Naive B cell (primary cell): ENCODE results near the gene FOXO6. TPM values are rescaled to one million over a fixed set of nuclear protein-coding genes. Genes with fewer than 3 reads are reported as not detected.

Source experiments
- ATAC-seq, 2 donors: fragments of 150-1000 bp; cut with Tn5 transposase; 2 replicates each; pipeline ENCODE4 v1.10.0; 2021; ENCODE audit warnings: low read depth in 2 of 2, mild to moderate bottlenecking in 2 of 2, moderate library complexity in 2 of 2
- DNase-seq: peaks from one replicate; pipeline ENCODE4 v3.0.0; 2022
- H3K27ac Mint-ChIP-seq, 6 donors: one replicate each; pipeline ENCODE4 v1.8.0; 2020 to 2022; ENCODE audit warnings: mild to moderate bottlenecking in 6 of 6, mixed read lengths in 6 of 6, moderate library complexity in 5 of 6, inconsistent platforms in 2 of 6
- H3K27me3 Mint-ChIP-seq, 3 donors: one replicate each; pipeline ENCODE4 v1.8.0; 2021 to 2022; ENCODE audit warnings: mixed read lengths in 3 of 3, mild to moderate bottlenecking in 1 of 3
- H3K36me3 Mint-ChIP-seq, 2 donors: one replicate each; pipeline ENCODE4 v1.8.0; 2020 to 2022; ENCODE audit warnings: mixed read lengths in 2 of 2, inconsistent platforms in 1 of 2, mild to moderate bottlenecking in 1 of 2
- H3K4me1 Mint-ChIP-seq, 3 donors: one replicate each; pipeline ENCODE4 v1.8.0; 2020 to 2022; ENCODE audit warnings: mixed read lengths in 3 of 3, inconsistent platforms in 1 of 3, mild to moderate bottlenecking in 1 of 3, moderate library complexity in 1 of 3
- H3K4me3 Mint-ChIP-seq, 8 donors: one replicate each; pipeline ENCODE4 v1.8.0; 2020 to 2022; ENCODE audit warnings: mild to moderate bottlenecking in 8 of 8, mixed read lengths in 8 of 8, moderate library complexity in 8 of 8, inconsistent platforms in 2 of 8
- H3K9me3 Mint-ChIP-seq, 7 donors: one replicate each; pipeline ENCODE4 v1.8.0; 2020 to 2022; ENCODE audit warnings: mixed read lengths in 7 of 7, mild to moderate bottlenecking in 5 of 7, inconsistent platforms in 2 of 7, moderate library complexity in 1 of 7
- polyA plus RNA-seq, 6 donors: library from polyadenylated mRNA; unstranded; fragments of 300-500 nt; fragmentation: Illumina TruSeq; gene quantifications; one replicate each; pipeline ENCODE4 v1.2.3, GENCODE V29; 2021; ENCODE audit warnings: low read depth in 6 of 6

The FOXO6 gene
- polyA plus RNA-seq, 6 donors from 2014 or later = 0.21 TPM; not detected in 5

GRCh38 chr1:41360074-41360785 is 1.0 kb upstream of the FOXO6 start:
- Mint-ChIP-seq H3K36me3 (no peaks in the 10 kb centered on the region), H3K27ac (peak overlapping the region; percentile 31 to 94 (median 89)), H3K4me1 (peaks cover 20 to 31% (median 29%) of the 10 kb centered on the region in 3 donors), H3K4me3 (peak overlapping the region; percentile 66 to 90 (median 84)), H3K27me3 (peaks cover 15 to 45% (median 40%) of the 10 kb centered on the region in 3 donors), H3K9me3 (no peaks in the 10 kb centered on the region)
- DNase-seq = no peak
- no peak for ATAC-seq

DNA sequence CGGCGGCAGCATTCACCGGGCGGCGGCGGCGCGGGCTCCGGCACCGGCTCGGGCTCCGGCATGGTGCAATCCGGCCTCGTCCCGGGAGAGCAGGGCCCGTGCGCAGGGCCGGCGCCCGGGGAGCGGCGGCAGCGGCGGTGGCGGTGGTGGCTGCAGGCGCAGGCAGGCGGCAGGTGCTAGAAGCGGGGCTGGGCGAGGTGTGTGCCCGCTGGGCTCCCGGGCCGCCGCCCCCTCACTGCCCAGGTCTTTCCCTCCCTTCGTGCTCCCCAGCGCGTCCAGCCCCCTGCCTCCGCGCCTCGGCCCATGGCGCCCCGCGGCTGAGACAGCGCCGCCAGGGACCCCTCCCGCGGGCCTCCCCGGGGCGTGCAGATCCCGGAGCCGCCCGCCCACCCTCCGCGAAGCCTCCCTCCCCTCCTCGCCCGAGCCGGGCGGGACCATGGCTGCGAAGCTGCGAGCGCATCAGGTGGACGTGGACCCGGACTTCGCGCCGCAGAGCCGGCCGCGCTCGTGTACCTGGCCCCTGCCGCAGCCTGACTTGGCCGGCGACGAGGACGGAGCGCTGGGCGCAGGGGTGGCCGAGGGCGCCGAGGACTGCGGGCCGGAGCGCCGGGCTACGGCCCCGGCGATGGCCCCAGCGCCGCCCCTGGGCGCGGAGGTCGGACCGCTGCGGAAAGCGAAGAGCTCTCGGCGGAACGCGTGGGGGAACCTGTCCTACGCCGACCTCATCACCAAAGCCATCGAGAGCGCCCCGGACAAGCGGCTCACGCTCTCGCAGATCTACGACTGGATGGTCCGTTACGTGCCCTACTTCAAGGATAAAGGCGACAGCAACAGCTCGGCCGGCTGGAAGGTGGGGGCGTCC is 492 bp downstream of the FOXO6 start:
- Mint-ChIP-seq H3K36me3 (no peaks in the 10 kb centered on the region), H3K4me1 (peaks cover 21 to 40% (median 36%) of the 10 kb centered on the region in 3 donors), H3K9me3 (no peaks in the 10 kb centered on the region), H3K27me3 (peaks cover 12 to 49% (median 38%) of the 10 kb centered on the region in 3 donors), H3K27ac (peak overlapping the region in 2 of 6 donors; percentile 32 to 59), H3K4me3 (peak overlapping the region; percentile 63 to 87 (median 72))
- DNase-seq (no peak), ATAC-seq (peak; percentile 22 to 33)

GRCh38 chr1:41362357-41362721 is 1.1 kb downstream of the FOXO6 start:
- ATAC-seq = no peak
- Mint-ChIP-seq H3K4me3 (peak overlapping the region; percentile 63 to 87 (median 72)), H3K27ac (peak overlapping the region in 3 of 6 donors; percentile 38 to 65 (median 59)), H3K4me1 (peaks cover 28 to 46% (median 38%) of the 10 kb centered on the region in 3 donors), H3K36me3 (no peaks in the 10 kb centered on the region), H3K27me3 (peaks cover 12 to 53% (median 41%) of the 10 kb centered on the region in 3 donors), H3K9me3 (no peaks in the 10 kb centered on the region)
- no peak for DNase-seq

- no peak for ATAC-seq
- H3K36me3 Mint-ChIP-seq = no peaks in the 10 kb centered on the region
- peak overlapping the region in 5 of 6 donors; percentile 25 to 65 (median 38) for H3K27ac Mint-ChIP-seq
- DNase-seq = no peak
- peaks cover 31 to 52% (median 39%) of the 10 kb centered on the region in 3 donors for H3K4me1 Mint-ChIP-seq
- H3K9me3 Mint-ChIP-seq = no peaks in the 10 kb centered on the region
- H3K4me3 Mint-ChIP-seq = peak overlapping the region; percentile 29 to 86 (median 72)
- peaks cover 12 to 55% (median 41%) of the 10 kb centered on the region in 3 donors for H3K27me3 Mint-ChIP-seq
Observed at GRCh38 chr1:41362749-41363590, 1.7 kb downstream of the FOXO6 start.

GRCh38 chr1:41363591-41364320 is 2.5 kb downstream of the FOXO6 start:
- Mint-ChIP-seq H3K27ac (peak overlapping the region in 4 of 6 donors; percentile 0 to 59 (median 14)), H3K9me3 (no peaks in the 10 kb centered on the region), H3K27me3 (peaks cover 9 to 51% (median 34%) of the 10 kb centered on the region in 3 donors), H3K36me3 (no peaks in the 10 kb centered on the region), H3K4me3 (peak overlapping the region in 7 of 8 donors; percentile 1 to 85 (median 42)), H3K4me1 (peaks cover 31 to 52% (median 33%) of the 10 kb centered on the region in 3 donors)
- DNase-seq = no peak
- ATAC-seq = no peak

DNA sequence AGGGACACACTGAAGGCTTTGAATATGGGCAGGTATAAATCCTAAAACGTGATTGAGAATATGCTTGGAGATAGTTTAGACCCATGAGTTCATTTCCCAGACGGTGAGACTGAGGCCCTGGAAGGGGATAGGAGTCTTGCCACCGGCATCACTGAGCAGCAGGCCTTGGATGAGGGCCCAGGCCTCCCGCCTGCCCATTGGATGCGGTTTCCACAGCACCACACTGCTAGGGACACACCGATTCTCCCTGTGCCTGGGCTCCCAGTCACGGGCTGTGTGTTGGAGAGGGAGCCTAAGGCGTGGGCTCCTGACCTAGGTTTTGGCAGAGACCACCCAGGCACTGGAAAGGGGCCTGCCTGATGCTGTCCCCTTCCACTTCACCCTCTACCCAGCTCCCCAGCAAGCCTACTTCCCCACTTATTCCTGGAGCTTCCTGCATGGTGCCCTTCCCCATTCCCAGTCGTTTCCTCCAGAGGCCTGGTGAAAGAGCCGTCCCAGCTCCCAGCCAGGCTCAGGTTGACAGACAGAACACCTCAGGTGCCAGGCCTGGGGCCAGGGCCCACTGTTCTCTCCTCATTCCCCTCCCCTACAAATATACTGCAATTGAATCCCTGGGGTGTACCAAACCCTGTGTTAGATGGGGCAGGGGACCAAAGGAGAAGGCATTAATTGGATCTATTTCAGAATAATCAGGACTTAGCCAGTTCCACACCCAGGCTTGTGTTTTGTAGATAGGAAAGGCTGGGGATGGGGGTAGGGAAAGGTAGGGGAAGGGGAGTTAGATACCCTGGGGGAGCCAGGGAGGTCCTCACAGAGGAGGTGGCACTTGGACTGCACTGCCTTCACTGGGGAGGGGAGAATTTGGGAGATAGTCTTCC is 3.4 kb downstream of the FOXO6 start:
- Mint-ChIP-seq H3K27ac (peak overlapping the region in 1 of 6 donors; percentile 91), H3K4me3 (peak overlapping the region in 5 of 8 donors; percentile 59 to 81 (median 70)), H3K4me1 (peaks cover 29 to 47% (median 31%) of the 10 kb centered on the region in 3 donors), H3K9me3 (no peaks in the 10 kb centered on the region), H3K36me3 (no peaks in the 10 kb centered on the region), H3K27me3 (peaks cover 9 to 54% (median 40%) of the 10 kb centered on the region in 3 donors)
- DNase-seq (no peak), ATAC-seq (no peak)

DNA sequence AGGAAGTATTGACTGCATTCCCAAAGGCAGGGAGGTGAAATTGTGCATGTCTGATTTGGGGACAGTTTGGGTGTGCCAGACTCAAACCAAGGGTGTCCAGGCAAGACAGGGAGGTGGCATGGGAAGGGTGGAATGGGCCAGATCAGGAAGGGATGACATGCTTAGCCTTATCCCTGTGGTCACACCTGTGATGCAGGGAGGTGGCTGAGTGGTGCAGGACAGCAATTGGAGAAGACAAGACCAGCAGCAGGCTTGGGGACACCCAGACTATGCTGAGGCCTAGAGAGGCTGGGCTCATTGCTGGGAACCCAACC is 4.0 kb downstream of the FOXO6 start:
- Mint-ChIP-seq H3K36me3 (no peaks in the 10 kb centered on the region), H3K4me3 (peak overlapping the region in 6 of 8 donors; percentile 59 to 81 (median 72)), H3K9me3 (no peaks in the 10 kb centered on the region), H3K27ac (peak overlapping the region in 1 of 6 donors; percentile 91), H3K27me3 (peaks cover 4 to 56% (median 43%) of the 10 kb centered on the region in 3 donors), H3K4me1 (peaks cover 24 to 47% (median 28%) of the 10 kb centered on the region in 3 donors)
- DNase-seq (no peak), ATAC-seq (no peak)

GRCh38 chr1:41365772-41366454 is 4.7 kb downstream of the FOXO6 start:
- peaks cover 8 to 61% (median 47%) of the 10 kb centered on the region in 3 donors for H3K27me3 Mint-ChIP-seq
- peaks cover 22 to 54% (median 22%) of the 10 kb centered on the region in 3 donors for H3K4me1 Mint-ChIP-seq
- peak overlapping the region; percentile 47 to 81 (median 70) for H3K4me3 Mint-ChIP-seq
- no peaks in the 10 kb centered on the region for H3K36me3 Mint-ChIP-seq
- H3K27ac Mint-ChIP-seq = peak overlapping the region in 2 of 6 donors; percentile 29 to 70
- peak; percentile 29 for DNase-seq
- H3K9me3 Mint-ChIP-seq = no peaks in the 10 kb centered on the region
- ATAC-seq = peak; percentile 32 to 43

- peak overlapping the region in 1 of 6 donors; percentile 20 for H3K27ac Mint-ChIP-seq
- ATAC-seq = peak; percentile 39 to 44
- peak; percentile 38 for DNase-seq
- peaks cover 22 to 56% (median 22%) of the 10 kb centered on the region in 3 donors for H3K4me1 Mint-ChIP-seq
- peak overlapping the region; percentile 59 to 84 (median 76) for H3K4me3 Mint-ChIP-seq
- no peaks in the 10 kb centered on the region for H3K9me3 Mint-ChIP-seq
- H3K36me3 Mint-ChIP-seq = no peaks in the 10 kb centered on the region
- H3K27me3 Mint-ChIP-seq = peaks cover 10 to 66% (median 49%) of the 10 kb centered on the region in 3 donors
Observed at GRCh38 chr1:41366455-41367287, 5.4 kb downstream of the FOXO6 start.

- no peaks in the 10 kb centered on the region for H3K36me3 Mint-ChIP-seq
- peak overlapping the region; percentile 59 to 88 (median 73) for H3K4me3 Mint-ChIP-seq
- H3K9me3 Mint-ChIP-seq = no peaks in the 10 kb centered on the region
- peaks cover 22 to 56% (median 22%) of the 10 kb centered on the region in 3 donors for H3K4me1 Mint-ChIP-seq
- H3K27me3 Mint-ChIP-seq = peaks cover 10 to 71% (median 49%) of the 10 kb centered on the region in 3 donors
- H3K27ac Mint-ChIP-seq = peak overlapping the region in 1 of 6 donors; percentile 36
- ATAC-seq (no peak), DNase-seq (no peak)
Observed at GRCh38 chr1:41367288-41367642, 6.0 kb downstream of the FOXO6 start.
